ENCODE measurements around the gene MYL11. TPM values are rescaled to one million over a fixed set of nuclear protein-coding genes. Genes with fewer than 3 reads are reported as not detected.

Gene MYL11
- total and polyA plus RNA-seq, 4 donors: 0.44 to 3.9 TPM; not detected in 2

DNA sequence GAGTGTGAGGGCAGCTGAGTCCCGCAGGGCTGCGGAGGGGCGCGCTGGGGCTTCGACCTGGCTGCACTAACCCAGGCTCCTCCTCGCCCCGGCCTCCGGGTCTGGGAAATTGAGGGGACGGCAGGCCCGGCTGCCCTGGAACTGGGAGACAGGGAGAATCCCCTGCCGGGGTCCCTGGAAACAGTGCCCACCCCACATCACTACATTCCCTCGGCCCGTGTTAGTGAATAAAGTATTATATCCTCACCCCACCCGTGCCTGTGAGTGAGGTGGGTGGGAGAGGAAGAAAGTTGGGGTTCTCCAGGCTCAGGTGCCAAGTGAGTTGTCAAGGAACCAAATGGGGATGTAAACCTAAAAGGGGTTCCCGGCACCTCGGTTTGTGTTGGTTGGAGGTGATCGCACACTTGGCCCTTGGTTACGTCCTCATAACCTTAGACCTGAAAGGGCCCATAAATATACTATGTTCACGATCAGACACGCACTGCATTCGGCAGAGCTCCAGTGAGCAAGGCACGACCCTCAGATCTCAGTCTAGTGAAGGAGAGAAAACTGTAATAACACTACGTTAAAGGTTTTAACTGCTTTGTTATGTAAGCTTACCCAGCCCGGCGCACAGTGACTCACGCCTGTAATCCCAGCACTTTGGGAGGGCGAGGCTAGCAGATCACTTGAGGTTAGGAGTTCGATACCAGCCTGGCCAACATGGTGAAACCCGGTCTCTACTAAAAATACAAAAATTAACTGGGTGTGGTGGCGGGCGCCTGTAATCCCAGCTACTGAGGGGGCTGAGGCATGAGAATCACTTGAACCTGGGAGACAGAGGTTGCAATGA, 44.0 kb downstream of the MYL11 start:
- H3K27ac ChIP-seq (ENCODE audit: low read depth in 1 of 2, low read length in 1 of 2): peak overlapping the region; percentile 39 to 91

DNA sequence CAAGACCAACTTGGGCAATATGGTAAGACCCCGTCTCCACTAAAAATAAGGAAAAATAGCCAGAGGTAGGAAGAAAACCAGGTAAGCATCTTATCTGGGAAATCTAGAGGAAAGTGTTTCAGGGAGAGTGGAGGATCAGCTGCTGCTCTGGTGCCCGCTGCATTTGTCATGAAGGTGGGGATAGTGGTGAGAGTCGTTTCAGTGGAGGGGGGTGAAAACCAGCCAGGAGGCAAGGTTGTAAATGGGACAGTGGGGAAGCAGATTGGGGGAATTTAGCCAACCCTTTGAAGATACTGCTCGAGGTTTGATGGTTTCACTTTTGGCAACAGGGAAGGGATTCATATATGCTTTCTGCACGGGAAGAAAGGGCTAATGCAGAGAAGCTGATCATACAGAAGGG, 46.4 kb downstream of the MYL11 start:
- no peaks in the 10 kb centered on the region for H3K27me3 ChIP-seq (ENCODE audit: control insufficient read depth in 3 of 3, insufficient read depth in 3 of 3, low read length in 2 of 3)
- no peak for ATAC-seq (ENCODE audit: insufficient read depth, low FRiP score)
- WGBS, 2 donors: 79 to 89% methylated on average over 5 of the region's 5 CpGs
- no peaks in the 10 kb centered on the region for H3K9me3 ChIP-seq (ENCODE audit: control insufficient read depth in 4 of 4, insufficient read depth in 3 of 4, low read length in 3 of 4)
- H3K4me3 ChIP-seq: no peak overlapping the region
- H3K27ac ChIP-seq (ENCODE audit: low read depth in 1 of 2, low read length in 1 of 2): no peak overlapping the region
- H3K36me3 ChIP-seq (ENCODE audit: control insufficient read depth in 4 of 4, insufficient read depth in 4 of 4, low read length in 4 of 4): peaks cover 9 to 18% (median 16%) of the 10 kb centered on the region in 4 donors
- DNase-seq: no peak
- H3K9ac ChIP-seq (ENCODE audit: insufficient read depth in 1 of 2, low read length in 2 of 2): no peak overlapping the region
- H3K4me1 ChIP-seq (ENCODE audit: control insufficient read depth in 5 of 5, insufficient read depth in 5 of 5, low read length in 5 of 5): peaks cover 0 to 10% (median 0%) of the 10 kb centered on the region in 5 donors
- TF ChIP-seq, protein P1, sequence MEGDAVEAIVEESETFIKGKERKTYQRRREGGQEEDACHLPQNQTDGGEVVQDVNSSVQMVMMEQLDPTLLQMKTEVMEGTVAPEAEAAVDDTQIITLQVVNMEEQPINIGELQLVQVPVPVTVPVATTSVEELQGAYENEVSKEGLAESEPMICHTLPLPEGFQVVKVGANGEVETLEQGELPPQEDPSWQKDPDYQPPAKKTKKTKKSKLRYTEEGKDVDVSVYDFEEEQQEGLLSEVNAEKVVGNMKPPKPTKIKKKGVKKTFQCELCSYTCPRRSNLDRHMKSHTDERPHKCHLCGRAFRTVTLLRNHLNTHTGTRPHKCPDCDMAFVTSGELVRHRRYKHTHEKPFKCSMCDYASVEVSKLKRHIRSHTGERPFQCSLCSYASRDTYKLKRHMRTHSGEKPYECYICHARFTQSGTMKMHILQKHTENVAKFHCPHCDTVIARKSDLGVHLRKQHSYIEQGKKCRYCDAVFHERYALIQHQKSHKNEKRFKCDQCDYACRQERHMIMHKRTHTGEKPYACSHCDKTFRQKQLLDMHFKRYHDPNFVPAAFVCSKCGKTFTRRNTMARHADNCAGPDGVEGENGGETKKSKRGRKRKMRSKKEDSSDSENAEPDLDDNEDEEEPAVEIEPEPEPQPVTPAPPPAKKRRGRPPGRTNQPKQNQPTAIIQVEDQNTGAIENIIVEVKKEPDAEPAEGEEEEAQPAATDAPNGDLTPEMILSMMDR (IDR thresholded peaks at IDR 0.05; ENCODE audit: control extremely low read depth, extremely low read depth): no peak

More for the DNA sequence above, 44.0 kb downstream of the MYL11 start:
- 61 to 62% methylated on average over 31 of the region's 31 CpGs for WGBS, 2 donors
- ATAC-seq (ENCODE audit: insufficient read depth, low FRiP score) (no peak), DNase-seq (no peak)
- H3K4me3 ChIP-seq: peak overlapping the region; percentile 50
- H3K36me3 ChIP-seq (ENCODE audit: control insufficient read depth in 4 of 4, insufficient read depth in 4 of 4, low read length in 4 of 4): peaks cover 2 to 15% (median 6%) of the 10 kb centered on the region in 4 donors
- H3K4me1 ChIP-seq (ENCODE audit: control insufficient read depth in 5 of 5, insufficient read depth in 5 of 5, low read length in 5 of 5): peaks cover 0 to 10% (median 0%) of the 10 kb centered on the region in 5 donors
- TF ChIP-seq, protein P1 (IDR thresholded peaks at IDR 0.05; ENCODE audit: control extremely low read depth, extremely low read depth): no peak
- H3K9ac ChIP-seq (ENCODE audit: insufficient read depth in 1 of 2, low read length in 2 of 2): no peak overlapping the region
- H3K9me3 ChIP-seq (ENCODE audit: control insufficient read depth in 4 of 4, insufficient read depth in 3 of 4, low read length in 3 of 4): no peaks in the 10 kb centered on the region
- H3K27me3 ChIP-seq (ENCODE audit: control insufficient read depth in 3 of 3, insufficient read depth in 3 of 3, low read length in 2 of 3): no peaks in the 10 kb centered on the region

Small RNA genes lying within 50 kb of the gene (small RNA-seq; reads per million reads assigned to genes)
- gene RF00406 (ENCODE audit: low replicate concordance): 0.15 reads per million

Other genes with a start within 250 kb of the MYL11 start
- gene CORO1A, start 191.2 kb upstream of the MYL11 start, total RNA-seq: 100 to 1,000 TPM in 1 of 2 donors, 10 to 100 TPM in 1; 47.7 to 143 TPM
- gene CORO1A, start 191.2 kb upstream of the MYL11 start, polyA plus RNA-seq: 100 to 1,000 TPM in 1 of 2 donors, 10 to 100 TPM in 1; 41.8 to 419 TPM
- 100 to 1,000 TPM in 1 of 2 donors, 1 to 10 TPM in 1; 9.8 to 111 TPM for gene BOLA2B, start 181.1 kb upstream of the MYL11 start, total RNA-seq
- 100 to 1,000 TPM; 253 to 320 TPM for gene BOLA2B, start 181.1 kb upstream of the MYL11 start, polyA plus RNA-seq
- 10 to 100 TPM; 24.0 to 96.0 TPM for gene SLX1A, start 180.9 kb upstream of the MYL11 start, total RNA-seq
- 10 to 100 TPM; 63.4 to 86.8 TPM for gene SLX1A, start 180.9 kb upstream of the MYL11 start, polyA plus RNA-seq
- 10 to 100 TPM; 16.3 to 22.4 TPM for gene SULT1A3, start 175.5 kb upstream of the MYL11 start, total RNA-seq
- 10 to 100 TPM in 1 of 2 donors, 1 to 10 TPM in 1; 8.3 to 32.8 TPM for gene SULT1A3, start 175.5 kb upstream of the MYL11 start, polyA plus RNA-seq
- gene NPIPB13, start 126.3 kb upstream of the MYL11 start, total RNA-seq: 10 to 100 TPM in 1 of 2 donors, 1 to 10 TPM in 1; 8.4 to 22.9 TPM
- gene NPIPB13, start 126.3 kb upstream of the MYL11 start, polyA plus RNA-seq: 1 to 10 TPM; 3.5 to 4.7 TPM
- 10 to 100 TPM; 37.5 to 69.8 TPM for gene CD2BP2, start 19.5 kb upstream of the MYL11 start, total RNA-seq
- gene CD2BP2, start 19.5 kb upstream of the MYL11 start, polyA plus RNA-seq: 10 to 100 TPM; 43.5 to 49.1 TPM
- gene TBC1D10B, start 4.3 kb upstream of the MYL11 start, total RNA-seq: 10 to 100 TPM; 31.7 to 43.6 TPM
- gene TBC1D10B, start 4.3 kb upstream of the MYL11 start, polyA plus RNA-seq: 10 to 100 TPM; 26.9 to 27.8 TPM
- 1 to 10 TPM; 3.3 to 4.6 TPM for gene SEPTIN1, start 7.8 kb downstream of the MYL11 start, total RNA-seq
- gene SEPTIN1, start 7.8 kb downstream of the MYL11 start, polyA plus RNA-seq: 1 to 10 TPM; 5.8 to 7.3 TPM
- 1 to 10 TPM; 5.3 to 8.0 TPM for gene ZNF48, start 20.6 kb downstream of the MYL11 start, total RNA-seq
- 1 to 10 TPM; 4.2 to 4.7 TPM for gene ZNF48, start 20.6 kb downstream of the MYL11 start, polyA plus RNA-seq
- 1 to 10 TPM; 3.0 to 7.2 TPM for gene ZNF771, start 32.8 kb downstream of the MYL11 start, total RNA-seq
- 1 to 10 TPM; 3.3 to 5.4 TPM for gene ZNF771, start 32.8 kb downstream of the MYL11 start, polyA plus RNA-seq
- gene DCTPP1, start 55.2 kb downstream of the MYL11 start, total RNA-seq: 10 to 100 TPM; 13.2 to 33.8 TPM
- gene DCTPP1, start 55.2 kb downstream of the MYL11 start, polyA plus RNA-seq: 10 to 100 TPM; 20.3 to 50.9 TPM
- gene SEPHS2, start 71.1 kb downstream of the MYL11 start, total RNA-seq: 10 to 100 TPM; 17.1 to 54.5 TPM
- gene SEPHS2, start 71.1 kb downstream of the MYL11 start, polyA plus RNA-seq: 10 to 100 TPM; 37.5 to 68.6 TPM
- 10 to 100 TPM; 14.4 to 48.1 TPM for gene ITGAL, start 97.9 kb downstream of the MYL11 start, total RNA-seq
- gene ITGAL, start 97.9 kb downstream of the MYL11 start, polyA plus RNA-seq: 10 to 100 TPM; 15.2 to 32.8 TPM
- gene ZNF768, start 151.8 kb downstream of the MYL11 start, total RNA-seq: 10 to 100 TPM; 17.9 to 33.9 TPM
- gene ZNF768, start 151.8 kb downstream of the MYL11 start, polyA plus RNA-seq: 10 to 100 TPM; 20.0 to 45.1 TPM
- gene ZNF747, start 160.1 kb downstream of the MYL11 start, total RNA-seq: 10 to 100 TPM; 11.2 to 11.7 TPM
- 1 to 10 TPM; 7.1 to 7.2 TPM for gene ZNF747, start 160.1 kb downstream of the MYL11 start, polyA plus RNA-seq
- gene ZNF764, start 183.6 kb downstream of the MYL11 start, total RNA-seq: 10 to 100 TPM; 10.4 to 12.6 TPM
- 1 to 10 TPM; 4.9 to 6.1 TPM for gene ZNF764, start 183.6 kb downstream of the MYL11 start, polyA plus RNA-seq
- gene ZNF688, start 196.9 kb downstream of the MYL11 start, total RNA-seq: 10 to 100 TPM in 1 of 2 donors, 1 to 10 TPM in 1; 8.6 to 22.6 TPM
- gene ZNF688, start 196.9 kb downstream of the MYL11 start, polyA plus RNA-seq: 10 to 100 TPM; 10.5 to 23.3 TPM
- gene ZNF785, start 210.9 kb downstream of the MYL11 start, total RNA-seq: 10 to 100 TPM; 13.9 to 15.5 TPM
- gene ZNF785, start 210.9 kb downstream of the MYL11 start, polyA plus RNA-seq: 1 to 10 TPM; 4.0 to 5.5 TPM
- gene ZNF689, start 235.6 kb downstream of the MYL11 start, total RNA-seq: 1 to 10 TPM; 4.4 to 9.5 TPM
- 1 to 10 TPM; 3.0 to 5.1 TPM for gene ZNF689, start 235.6 kb downstream of the MYL11 start, polyA plus RNA-seq